ENCODE results near the gene BACH1.
"Not testable (repeated sequence)": the region's sequence is repeated elsewhere in the genome, so short reads cannot be mapped to it uniquely, and the experiment has no call there.

The BACH1 gene

DNA sequence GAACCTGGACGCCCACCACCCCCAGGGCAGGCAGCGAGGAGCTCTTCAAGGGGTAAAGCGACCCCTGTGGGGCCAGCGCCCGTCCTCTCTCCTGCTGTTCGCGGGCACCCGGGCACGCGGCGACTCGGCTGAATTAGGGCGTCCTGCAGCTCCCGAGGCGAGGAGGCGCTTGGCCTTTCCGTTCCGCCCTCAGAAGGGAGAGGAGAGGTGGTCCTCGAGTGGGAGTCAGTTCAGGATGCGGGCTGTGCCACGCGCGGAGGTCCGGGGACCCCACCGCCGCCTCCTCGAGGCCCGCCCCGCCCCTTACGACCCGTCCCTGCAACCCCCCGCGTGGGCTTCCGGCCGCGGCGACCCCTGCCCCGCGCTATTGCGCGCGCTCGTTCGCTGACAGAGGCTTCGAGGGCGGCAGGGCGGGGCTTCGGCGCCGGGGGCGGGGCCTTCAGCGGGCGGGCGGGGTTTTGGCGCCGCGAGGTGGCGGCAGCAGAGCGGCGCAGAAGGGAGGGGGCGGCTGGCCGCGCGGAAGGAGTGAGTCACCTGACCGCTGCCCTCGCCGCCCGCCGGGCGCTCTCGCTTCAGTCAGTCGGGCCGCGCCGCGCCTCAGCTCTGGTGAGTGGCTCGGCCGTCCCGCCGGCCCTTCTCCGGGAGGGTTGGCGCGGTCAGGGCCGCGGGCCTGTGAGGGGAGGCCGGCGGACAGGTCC, at the start of gene BACH1:
Gene BACH1 (plus strand): TSS at position 575 of the 698 bp plus-strand sequence. CDS start 22,359 bp downstream, outside the sequence.
- peak; percentile 85 for DNase-seq (ENCODE audit: low spot score)

DNA sequence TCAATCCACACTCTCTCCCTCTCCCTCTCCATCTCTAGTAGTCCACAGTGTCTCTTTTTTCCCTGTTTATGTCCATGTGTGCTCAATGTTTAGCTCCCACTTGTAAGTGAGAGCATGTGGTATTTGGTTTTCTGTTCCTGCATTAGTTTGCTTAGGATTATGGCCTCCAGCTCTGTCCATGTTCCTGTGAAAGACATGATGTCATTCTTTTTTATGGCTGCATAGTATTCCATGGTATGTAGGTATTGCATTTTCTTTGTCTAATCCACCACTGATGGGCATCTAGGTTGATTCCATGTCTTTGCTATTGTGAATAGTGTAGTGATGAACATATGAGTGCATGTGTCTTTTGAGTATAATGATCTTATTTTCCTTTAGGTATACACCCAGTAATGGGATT, 49.4 kb upstream of the BACH1 start:
- not testable (repeated sequence) for DNase-seq (ENCODE audit: low spot score)

DNA sequence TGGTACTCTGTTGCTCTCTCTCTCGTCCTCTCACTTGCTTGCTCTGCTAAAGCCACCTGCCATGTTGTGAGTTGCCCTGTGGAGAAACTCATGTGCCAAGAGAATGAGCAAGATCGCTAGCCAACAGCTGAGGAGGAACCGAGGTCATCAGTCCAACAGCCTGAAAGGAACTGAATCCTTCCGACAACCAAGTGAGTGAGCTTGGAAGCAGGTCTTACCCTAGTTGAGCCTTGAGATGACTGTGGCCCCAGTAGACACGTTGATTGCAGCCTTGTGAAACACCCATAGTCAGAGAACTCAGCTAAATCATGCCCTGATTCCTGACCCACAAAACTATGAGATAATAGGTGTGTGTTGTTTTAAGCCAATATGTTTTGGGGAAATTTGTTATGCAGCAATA, 48.1 kb upstream of the BACH1 start:
- DNase-seq (ENCODE audit: low spot score), result no peak

DNA sequence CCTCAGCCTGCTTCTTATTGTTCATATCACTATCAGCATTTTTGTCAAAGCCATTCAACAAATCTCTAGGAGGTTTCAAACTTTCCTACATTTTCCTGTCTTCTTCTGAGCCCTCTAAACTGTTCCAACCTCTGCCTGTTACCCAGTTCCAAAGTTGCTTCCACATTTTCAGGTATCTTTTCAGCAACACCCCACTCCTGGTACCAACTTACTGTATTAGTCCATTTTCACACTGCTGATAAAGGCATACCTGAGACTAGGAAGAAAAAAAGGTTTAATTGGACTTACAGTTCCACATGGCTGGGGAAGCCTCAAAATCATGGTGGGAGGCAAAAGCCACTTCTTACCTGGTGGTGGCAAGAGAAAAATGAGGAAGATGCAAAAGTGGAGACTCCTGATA, 44.9 kb upstream of the BACH1 start:
- DNase-seq (ENCODE audit: low spot score), result not testable (repeated sequence)

DNA sequence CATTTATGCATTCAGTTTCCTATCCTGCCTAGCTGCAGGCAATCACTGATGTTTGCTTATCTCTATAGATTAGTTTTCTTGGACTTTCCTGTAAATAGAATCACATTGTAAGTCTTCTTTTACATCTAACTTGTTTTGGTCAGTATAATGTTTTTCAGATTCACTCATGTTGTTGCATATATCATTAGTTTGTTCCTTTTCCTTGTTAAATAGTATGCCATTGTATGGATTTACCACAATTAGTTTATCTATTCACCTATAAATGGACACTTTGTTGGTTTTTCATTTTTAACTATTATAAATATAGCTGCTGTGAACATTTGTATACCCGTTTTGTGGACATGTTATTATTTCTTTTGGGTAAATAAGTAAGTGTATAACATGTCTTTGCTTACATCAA, 44.2 kb upstream of the BACH1 start:
- no peak for DNase-seq (ENCODE audit: low spot score)

DNA sequence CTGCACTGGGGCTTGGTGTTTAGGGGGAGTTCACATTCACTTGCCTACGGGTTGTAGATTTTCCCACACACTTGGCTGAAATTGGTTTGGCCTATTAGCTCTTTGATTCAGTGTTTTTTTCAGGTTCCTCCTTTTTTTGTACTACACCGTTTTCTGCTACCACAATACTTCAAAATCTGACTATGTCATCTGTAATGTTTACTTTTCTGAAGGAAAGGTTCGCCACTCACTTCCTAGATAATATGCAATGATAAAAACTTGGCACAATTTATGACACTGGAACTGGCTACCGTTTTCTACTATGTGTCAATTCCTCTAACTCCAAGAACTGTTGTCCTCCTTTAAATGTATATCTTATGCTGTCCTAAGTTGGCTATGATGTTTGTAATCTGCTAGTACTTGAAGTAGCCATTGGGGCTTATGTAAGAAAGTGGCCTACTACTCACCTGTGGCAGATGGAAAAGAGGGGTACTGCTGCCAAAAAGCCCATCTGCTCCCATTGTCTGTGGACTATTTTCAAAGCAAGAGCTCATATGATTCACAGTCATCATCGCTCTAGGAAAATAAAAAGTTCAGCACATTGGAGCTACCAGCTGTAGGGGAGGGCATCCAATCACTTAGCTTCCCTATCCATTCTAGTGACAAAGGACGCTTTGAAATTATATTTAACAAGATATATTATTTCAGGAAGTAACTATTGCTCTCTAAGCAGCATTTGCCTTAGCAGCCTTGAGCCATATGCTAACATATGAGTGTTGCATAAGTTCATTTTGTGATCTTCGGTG, 42.4 kb upstream of the BACH1 start:
- no peak for DNase-seq (ENCODE audit: low spot score)

DNA sequence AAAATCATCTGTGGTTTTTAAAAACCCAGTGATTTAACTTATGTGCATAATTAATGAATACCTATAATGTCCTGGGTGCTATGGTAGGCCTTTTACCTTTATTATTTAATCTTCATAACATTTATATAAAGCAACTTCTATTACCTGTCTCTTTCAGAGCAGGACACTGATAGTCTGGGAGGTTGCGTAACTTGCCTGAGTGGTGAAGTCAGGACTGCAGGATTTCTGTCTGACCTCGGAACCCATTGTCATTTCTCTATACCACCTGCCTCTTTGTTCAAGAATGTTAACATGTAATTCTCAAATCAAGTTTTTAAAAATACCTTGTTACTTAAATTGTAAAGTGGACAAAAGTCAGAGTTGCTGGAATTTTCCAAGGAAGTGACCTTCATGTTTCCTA, 41.0 kb upstream of the BACH1 start:
- DNase-seq (ENCODE audit: low spot score), result no peak

DNA sequence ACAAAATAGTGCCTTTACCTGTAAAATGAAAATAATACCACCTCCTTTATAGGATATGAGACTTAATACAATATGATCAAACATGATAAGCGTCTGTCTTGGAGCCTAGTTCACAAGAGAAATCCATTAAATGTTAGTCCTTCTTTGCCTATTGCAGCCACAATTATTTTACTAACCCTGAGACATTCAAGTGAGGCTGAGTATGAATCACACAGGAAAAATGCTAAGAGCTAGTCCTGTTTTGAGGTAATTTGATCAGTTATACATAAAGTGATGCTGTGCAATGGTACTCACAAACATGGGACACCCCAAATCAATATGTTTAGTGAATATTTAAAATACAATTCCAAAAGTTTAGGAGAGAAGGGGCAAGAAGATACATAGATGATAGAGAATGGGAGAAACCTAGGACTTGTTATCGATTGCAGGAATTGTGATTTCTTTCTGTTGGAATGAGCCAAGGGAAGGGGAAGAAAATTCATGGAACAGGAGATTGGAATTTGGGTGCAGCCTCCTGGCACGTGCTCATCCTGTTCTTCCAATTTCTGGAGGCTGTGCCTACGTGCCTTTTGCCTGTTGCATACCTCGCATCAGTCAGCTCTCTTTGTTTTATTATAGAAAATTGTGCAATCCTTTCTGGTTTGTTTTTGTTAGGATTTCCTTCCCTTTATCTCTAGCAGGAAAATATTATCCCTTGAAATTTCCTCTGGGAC, 39.9 kb upstream of the BACH1 start:
- DNase-seq (ENCODE audit: low spot score), result no peak

DNA sequence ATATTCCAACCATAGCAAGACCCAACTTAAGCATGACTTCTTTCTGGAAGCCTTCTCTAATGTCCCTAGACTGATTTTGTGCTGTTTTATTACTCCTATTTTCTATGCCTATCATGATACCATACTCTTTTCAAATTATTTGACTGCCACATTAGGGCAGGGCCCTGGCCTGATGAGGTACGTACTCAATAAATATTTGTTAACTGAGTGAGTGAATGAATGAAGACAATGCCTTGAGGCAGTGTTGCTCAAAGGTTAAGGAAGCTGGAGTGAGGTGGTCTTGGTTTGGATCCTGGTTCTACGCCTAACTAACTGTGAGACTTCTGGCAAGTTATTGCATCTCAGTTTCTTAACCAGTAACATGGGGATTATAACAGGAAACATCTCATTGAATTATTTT, 38.3 kb upstream of the BACH1 start:
- DNase-seq (ENCODE audit: low spot score), result no peak

DNA sequence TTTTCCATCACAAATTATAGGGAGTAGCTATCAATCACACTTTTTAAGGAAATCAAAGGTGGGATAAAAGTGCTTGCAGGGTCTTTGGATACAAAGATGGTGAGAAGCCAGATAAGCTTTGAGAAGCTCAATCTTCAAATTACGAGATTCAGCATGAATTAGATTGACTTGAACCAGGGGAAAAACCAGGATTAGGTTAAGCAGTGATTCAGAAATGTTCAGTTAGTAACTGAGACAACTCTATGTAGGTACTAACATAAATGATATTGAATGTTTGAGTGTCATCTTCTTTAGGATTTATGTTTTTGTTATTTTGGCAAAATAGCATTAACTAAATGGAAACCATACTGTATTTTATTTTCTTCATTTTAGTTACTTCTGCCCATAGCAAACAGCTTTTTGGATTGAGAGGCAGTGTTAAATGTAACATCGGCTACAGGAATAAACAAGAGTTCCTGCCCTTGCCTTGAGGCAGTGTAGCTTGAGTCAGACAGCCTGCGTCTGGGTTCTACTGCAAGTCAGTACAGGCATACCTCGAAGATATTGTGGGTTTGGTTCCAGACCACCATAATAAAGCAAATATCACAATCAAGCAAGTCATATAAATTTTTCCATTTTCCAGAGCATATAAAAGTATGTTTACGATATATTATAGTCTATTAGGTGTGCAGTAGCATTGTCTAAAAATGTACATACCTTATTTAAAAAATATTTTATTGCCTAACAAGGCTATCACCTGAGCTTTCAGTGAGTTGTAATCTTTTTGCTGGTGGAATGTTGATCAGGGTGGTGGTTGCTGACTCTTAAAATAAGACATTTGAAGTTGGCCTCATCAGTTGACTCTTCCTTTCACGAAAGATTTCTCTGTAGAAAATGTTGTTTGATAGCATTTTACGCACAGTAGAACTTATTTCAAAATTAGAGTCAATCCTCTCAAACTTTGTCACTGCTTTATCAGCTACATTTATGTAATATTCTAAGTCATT, 36.9 kb upstream of the BACH1 start:
- DNase-seq (ENCODE audit: low spot score), result no peak

DNA sequence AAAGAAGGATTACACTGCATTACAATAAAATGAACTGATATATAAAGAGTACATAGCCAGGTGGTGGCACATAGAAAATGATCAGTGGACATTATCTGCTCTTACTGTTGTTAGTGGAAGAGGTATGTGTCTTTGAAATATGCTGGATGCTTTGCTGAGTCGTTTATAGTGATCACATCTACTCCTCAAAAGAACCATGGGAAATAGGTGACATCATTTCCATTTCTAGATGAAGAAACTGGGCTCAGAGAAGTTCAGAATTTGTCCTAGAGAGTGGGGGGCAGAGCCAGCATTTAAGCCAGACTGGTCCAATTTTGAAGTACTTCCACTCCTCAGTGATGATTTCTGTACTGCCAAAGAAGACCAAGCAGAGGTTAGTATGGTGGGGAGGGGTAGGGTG, 34.0 kb upstream of the BACH1 start:
- DNase-seq (ENCODE audit: low spot score), result no peak

DNA sequence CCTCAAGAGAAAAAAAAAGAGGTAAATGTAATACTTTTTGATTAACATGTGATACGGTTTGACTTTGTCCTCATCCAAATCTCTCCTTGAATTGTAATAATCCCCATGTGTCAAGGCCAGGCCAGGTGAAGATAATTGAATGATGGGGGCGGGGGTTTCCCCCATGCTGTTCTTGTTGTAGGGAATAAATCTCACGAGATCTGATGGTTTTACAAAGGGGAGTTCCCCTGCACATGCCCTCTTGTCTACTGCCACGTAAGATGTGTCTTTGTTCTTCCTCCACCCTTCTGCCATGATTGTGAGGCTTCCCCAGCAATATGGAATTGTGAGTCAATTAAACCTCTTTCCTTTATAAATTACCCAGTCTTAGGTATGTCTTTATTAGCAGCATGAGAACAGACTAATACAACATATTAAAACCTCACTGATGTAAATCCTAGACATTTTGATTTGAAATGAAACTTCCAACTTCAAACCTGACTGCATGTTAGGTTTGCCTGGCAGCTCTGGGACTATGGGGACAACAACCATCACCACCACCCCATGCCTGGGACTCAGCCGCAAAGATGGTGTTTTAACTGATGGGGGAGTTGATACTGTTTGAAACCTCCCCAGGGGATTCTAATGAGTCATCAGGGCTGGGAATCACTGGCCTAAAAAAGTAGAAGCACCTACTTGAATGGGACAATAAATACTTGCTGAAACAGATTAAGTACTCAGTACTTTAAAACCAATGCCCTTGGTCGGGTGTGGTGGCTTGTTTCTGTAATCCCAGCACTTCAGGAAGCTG, 32.8 kb upstream of the BACH1 start:
- no peak for DNase-seq (ENCODE audit: low spot score)

DNA sequence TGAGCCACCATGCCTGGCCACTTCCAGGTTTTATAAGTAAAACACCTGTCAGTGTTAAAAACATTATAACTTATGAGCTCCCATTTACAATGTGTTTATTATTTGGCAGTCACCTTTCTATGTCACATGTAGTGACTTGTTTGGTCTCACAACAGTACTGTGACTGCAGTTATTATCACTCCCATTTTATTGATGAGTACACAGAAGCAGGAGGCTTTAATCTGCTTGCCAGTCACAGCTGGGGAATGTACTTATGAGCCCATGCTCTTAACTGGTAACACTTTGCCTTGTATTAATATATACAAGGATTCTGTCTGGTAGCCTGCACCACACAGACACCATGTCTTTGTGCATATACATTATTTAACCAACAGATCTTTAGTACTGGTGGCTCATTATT, 31.1 kb upstream of the BACH1 start:
- no peak for DNase-seq (ENCODE audit: low spot score)

DNA sequence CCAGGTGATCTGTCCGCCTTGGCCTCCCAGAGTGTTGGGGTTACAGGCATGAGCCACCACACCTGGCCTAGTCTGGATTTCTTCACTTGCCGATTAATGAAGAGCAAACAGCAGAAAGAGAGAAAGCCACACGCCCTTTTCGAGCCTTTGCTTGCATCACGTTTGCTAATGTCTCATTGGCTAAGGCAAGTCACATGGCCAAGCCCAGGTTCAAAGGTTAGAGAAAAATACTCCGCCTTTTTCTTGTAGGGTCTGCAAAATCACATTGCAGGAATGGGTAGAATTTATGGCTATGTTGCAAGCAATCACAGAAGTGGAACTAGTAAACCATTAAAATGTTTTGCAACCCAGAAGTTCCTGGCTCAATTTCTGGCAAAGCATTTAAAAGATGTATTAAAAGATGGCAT, 26.8 kb upstream of the BACH1 start:
- DNase-seq (ENCODE audit: low spot score), result no peak

DNA sequence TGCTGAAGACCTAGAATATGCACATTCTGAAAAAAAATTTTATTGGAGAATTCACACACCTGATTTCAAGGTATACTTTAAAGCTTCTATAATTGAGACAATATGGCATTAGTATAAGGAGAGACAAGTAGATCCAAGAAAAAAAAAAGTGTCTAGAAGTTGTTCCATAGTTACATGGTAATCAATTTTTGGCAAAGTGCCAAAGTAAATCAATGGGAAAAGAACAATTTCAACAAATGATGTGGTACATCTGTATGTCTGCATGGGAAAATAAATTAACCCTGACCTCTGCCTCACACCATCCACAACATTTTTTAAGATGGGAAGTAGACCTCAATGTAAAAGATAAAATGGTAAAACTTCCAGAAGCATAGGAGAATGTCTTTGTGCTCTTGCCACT, 21.3 kb upstream of the BACH1 start:
- no peak for DNase-seq (ENCODE audit: low spot score)

DNA sequence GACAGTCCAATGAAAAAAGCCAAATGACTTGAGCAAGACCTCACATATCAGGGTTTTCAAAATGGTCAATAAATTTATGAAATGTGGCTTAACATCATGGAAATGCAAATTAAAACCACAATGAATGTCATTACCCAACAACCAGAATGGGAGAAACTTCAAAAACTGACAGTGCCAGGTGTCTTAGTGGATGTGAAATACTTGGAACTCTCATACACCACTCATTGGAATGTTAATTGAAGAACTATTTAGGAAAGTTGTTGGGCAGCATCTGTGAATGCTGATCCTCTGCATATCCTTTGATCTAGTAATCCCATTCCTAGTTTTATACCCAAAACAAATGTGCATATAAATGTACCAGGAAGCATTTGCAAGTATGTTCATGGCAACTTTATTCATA, 19.2 kb upstream of the BACH1 start:
- no peak for DNase-seq (ENCODE audit: low spot score)

DNA sequence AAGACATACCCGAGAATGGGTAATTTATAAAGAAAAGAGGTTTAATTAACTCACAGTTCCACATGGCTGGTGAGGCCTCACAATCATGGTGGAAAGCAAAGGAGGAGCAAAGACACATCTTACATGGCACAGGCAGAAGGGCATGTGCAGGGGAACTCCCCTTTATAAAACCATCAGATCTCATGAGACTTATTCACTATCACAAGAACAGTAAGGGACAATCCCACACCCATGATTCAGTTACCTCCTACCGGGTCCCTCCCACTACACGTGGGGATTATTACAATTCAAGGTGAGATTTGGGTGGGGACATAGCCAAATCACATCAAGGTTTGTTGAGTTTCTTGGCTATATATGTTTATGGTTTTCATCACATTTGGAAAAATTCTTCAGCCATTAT, 16.9 kb upstream of the BACH1 start:
- not testable (repeated sequence) for DNase-seq (ENCODE audit: low spot score)

DNA sequence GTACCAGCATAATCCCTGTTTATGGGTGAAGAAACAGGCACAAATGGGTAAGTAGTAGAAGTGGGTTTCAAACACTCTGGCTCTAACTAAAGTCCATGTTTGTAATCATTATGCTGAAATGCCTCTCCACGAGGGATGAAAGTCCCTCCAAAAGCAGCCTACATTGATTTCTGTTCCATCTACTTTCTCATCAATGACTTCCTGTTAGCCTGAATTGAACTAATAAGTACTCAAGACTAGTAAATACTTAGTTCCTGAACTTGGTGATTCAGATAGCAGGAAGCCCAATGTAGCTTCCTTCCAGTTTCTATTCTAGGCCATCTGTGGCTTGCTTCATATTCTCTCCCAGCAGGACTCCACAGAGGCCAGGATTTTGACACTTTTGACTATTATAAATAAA, 11.3 kb upstream of the BACH1 start:
- no peak for DNase-seq (ENCODE audit: low spot score)

DNA sequence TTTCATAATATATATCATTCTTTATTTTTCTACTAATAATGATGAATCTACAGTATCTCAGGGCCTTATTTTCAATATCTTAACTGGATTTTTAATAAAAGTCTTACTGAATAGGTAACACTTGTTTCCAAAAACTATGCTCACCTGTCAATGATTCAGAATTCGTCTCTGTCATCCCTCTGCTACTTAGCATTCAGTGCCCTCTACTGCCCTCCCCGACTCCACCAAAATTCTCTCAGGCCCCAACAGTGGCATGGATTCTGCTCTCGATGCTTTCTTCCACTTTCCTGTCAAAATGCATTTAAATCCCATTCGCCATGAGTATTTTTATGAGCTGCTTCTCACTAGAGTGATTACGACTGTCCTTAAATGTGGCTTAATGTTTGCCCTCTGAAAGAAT, 10.5 kb upstream of the BACH1 start:
- no peak for DNase-seq (ENCODE audit: low spot score)

DNA sequence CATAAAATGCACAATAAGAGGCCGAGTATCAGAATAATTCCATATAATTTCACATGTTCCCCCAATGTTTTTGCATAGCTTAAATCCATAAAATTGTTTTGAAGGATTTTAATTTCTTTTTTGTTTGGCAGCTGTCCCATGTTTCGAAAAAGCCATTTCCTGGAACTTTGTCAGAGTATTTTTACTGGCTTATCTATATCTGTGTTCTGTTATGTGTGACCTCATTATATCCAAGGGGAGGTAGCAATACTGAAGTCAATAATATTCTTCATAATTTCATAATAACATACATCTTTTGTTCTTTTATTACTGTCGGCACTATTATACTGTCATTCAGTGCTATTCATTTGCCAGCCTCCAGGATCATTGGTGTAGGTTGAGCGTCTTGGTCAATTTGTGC, 9.4 kb upstream of the BACH1 start:
- DNase-seq (ENCODE audit: low spot score), result no peak

DNA sequence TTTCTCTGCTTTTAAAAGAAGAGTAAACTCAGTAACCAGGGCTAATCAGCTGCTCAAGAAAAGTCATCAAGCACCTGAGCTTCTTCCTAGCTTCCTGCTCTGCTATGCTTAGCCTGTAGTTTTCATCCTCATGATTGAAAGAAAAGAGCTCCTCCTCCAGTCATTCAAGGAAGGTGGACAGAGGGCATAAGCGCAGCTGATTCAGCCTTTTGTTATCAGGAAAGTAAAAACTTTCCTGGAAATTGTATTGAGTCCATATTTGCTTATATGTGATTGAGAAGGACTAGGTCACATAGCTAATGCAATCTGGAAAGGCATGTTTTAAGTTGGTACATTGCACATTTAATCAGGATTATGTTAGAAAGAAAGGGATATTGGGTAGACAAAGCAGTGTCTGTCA, 8.5 kb upstream of the BACH1 start:
- no peak for DNase-seq (ENCODE audit: low spot score)
